ENCODE data around the gene MYB.

DNA sequence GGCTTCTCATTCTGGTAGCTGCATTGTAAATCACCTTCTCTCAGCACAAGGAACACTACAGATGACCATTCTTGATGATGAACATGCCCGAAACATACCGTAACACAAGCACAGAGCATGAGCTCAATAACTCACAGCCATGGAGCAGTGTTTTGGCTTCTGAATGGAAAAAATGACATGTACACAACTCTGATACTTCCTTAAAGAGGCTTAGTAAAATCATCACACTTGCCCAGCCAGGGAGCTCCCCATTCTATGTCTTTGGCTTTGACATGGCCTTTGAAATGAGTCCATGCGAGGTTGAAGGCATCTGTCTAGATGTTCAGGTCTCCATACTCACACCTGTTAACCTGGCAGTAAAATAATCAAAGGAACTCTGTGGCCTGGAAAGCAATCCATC is 87.6 kb downstream of the MYB start:
- TF ChIP-seq, protein P1, sequence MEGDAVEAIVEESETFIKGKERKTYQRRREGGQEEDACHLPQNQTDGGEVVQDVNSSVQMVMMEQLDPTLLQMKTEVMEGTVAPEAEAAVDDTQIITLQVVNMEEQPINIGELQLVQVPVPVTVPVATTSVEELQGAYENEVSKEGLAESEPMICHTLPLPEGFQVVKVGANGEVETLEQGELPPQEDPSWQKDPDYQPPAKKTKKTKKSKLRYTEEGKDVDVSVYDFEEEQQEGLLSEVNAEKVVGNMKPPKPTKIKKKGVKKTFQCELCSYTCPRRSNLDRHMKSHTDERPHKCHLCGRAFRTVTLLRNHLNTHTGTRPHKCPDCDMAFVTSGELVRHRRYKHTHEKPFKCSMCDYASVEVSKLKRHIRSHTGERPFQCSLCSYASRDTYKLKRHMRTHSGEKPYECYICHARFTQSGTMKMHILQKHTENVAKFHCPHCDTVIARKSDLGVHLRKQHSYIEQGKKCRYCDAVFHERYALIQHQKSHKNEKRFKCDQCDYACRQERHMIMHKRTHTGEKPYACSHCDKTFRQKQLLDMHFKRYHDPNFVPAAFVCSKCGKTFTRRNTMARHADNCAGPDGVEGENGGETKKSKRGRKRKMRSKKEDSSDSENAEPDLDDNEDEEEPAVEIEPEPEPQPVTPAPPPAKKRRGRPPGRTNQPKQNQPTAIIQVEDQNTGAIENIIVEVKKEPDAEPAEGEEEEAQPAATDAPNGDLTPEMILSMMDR (IDR thresholded peaks at IDR 0.05; ENCODE audit: low read length) = no peak
- no peak for TF ChIP-seq EZH2 (optimal IDR thresholded peaks at IDR 0.05; ENCODE audit: low read depth, low read length)
